ENCODE data around the gene ZBTB4. TPM values are rescaled to one million over a fixed set of nuclear protein-coding genes. Genes with fewer than 3 reads are reported as not detected.

ZBTB4 gene
- total and polyA plus RNA-seq, 7 experiments from 2014 or later: 15.3 to 89.2 (median 49.8) TPM

DNA sequence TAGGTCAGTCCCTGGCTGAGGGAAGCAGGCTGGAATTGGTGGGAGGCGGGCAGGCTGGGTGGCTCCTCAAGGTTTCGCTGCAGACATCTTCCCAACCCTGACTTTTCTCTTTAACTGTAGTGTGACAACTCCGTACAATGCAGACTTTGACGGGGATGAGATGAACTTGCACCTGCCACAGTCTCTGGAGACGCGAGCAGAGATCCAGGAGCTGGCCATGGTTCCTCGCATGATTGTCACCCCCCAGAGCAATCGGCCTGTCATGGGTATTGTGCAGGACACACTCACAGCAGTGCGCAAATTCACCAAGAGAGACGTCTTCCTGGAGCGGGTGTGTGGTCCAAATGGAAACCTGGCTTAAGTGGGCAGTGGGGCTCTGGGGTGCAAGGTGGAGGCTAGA is 19.7 kb upstream of the ZBTB4 start:
- intact Hi-C loops (cut with micrococcal nuclease): no loop called here
- no peak overlapping the region for H3K27ac ChIP-seq (ENCODE audit: low read depth, low read length)
- ChIA-PET CTCF (no interaction called here), POLR2A (interaction anchor here (0.6 to 0.7 kb wide), 4 partner anchors 15 to 289 kb away, joined by 3 to 4 read pairs (median 4); no protein-coding TSS in a partner anchor)
- no peaks in the 10 kb centered on the region for H3K4me1 ChIP-seq (ENCODE audit: control insufficient read depth in 2 of 2, insufficient read depth in 2 of 2, low read length in 2 of 2)
- H3K9me3 Mint-ChIP-seq: peaks cover 0 to 1% (median 0%) of the 10 kb centered on the region in 11 donors
- DNase-seq (no peak), ATAC-seq (no peak)
- peaks cover 58 to 88% (median 68%) of the 10 kb centered on the region in 3 experiments for H3K36me3 ChIP-seq (ENCODE audit: control insufficient read depth in 2 of 3, insufficient read depth in 3 of 3, low read length in 3 of 3)
- H3K9me3 ChIP-seq (ENCODE audit: control insufficient read depth in 2 of 3, low read length in 3 of 3): no peaks in the 10 kb centered on the region
- no peaks in the 10 kb centered on the region for H3K27me3 ChIP-seq (ENCODE audit: control insufficient read depth in 2 of 2, insufficient read depth in 2 of 2, low read length in 2 of 2)
- no peak overlapping the region for H3K4me3 ChIP-seq (ENCODE audit: low read length)
- H3K4me1 Mint-ChIP-seq: peaks cover 0 to 10% (median 5%) of the 10 kb centered on the region in 7 donors
- no peaks in the 10 kb centered on the region for H3K27me3 Mint-ChIP-seq
- H3K4me3 Mint-ChIP-seq: no peak overlapping the region
- H3K27ac Mint-ChIP-seq: peak overlapping the region in 1 of 9 donors; percentile 48
- H3K36me3 Mint-ChIP-seq: peaks cover 26 to 64% (median 42%) of the 10 kb centered on the region in 5 donors

- intact Hi-C loops (cut with micrococcal nuclease): no loop called here
- POLR2A ChIA-PET: interaction anchor here (0.6 to 1.5 kb wide), 3 partner anchors 9 to 82 kb away, joined by 3 to 4 read pairs (median 4); partner anchors contain the start of gene CD68
- Histone ChIP-seq H3K4me1 (ENCODE audit: control insufficient read depth in 2 of 2, insufficient read depth in 2 of 2, low read length in 2 of 2) (no peaks in the 10 kb centered on the region), H3K27ac (ENCODE audit: low read depth, low read length) (no peak overlapping the region), H3K36me3 (ENCODE audit: control insufficient read depth in 2 of 3, insufficient read depth in 3 of 3, low read length in 3 of 3) (peaks cover 52 to 73% (median 55%) of the 10 kb centered on the region in 3 experiments), H3K27me3 (ENCODE audit: control insufficient read depth in 2 of 2, insufficient read depth in 2 of 2, low read length in 2 of 2) (no peaks in the 10 kb centered on the region), H3K9me3 (ENCODE audit: control insufficient read depth in 2 of 3, low read length in 3 of 3) (no peaks in the 10 kb centered on the region), H3K4me3 (ENCODE audit: low read length) (no peak overlapping the region)
- ATAC-seq (no peak), DNase-seq (no peak)
- Mint-ChIP-seq H3K4me1 (peaks cover 11 to 25% (median 17%) of the 10 kb centered on the region in 7 donors), H3K27me3 (no peaks in the 10 kb centered on the region), H3K9me3 (no peaks in the 10 kb centered on the region), H3K27ac (peak overlapping the region in 1 of 9 donors; percentile 67), H3K4me3 (no peak overlapping the region), H3K36me3 (peaks cover 20 to 61% (median 34%) of the 10 kb centered on the region in 5 donors)
- CTCF ChIA-PET: interaction anchor here (1.1 kb wide), 1 partner anchor 17 kb away, joined by 3 read pairs; no protein-coding TSS in a partner anchor
Measured at GRCh38 chr17:7497636-7498035, 18.2 kb upstream of the ZBTB4 start.

DNA sequence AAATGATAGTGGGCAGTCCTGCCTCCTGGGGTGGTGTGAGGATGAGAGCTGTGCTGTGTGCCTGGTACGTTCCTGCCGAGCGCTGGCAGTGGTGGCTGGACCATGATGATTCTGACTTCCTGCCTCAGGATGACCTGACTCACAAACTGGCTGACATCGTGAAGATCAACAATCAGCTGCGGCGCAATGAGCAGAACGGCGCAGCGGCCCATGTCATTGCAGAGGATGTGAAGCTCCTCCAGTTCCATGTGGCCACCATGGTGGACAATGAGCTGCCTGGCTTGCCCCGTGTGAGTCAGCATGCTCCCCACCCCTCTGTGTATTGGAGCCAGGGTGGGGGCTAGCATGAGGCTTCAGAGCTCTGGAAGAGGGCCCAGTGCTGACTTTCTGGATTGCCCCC is 17.8 kb upstream of the ZBTB4 start:
- intact Hi-C loops (cut with micrococcal nuclease): no loop called here
- ChIA-PET CTCF (interaction anchor here (0.9 to 1.1 kb wide), 2 partner anchors 18 to 92 kb away, joined by 3 read pairs; no protein-coding TSS in a partner anchor), POLR2A (interaction anchor here (0.6 to 1.6 kb wide), 4 partner anchors 9 to 82 kb away, joined by 3 to 4 read pairs (median 4); partner anchors contain the start of gene CD68)
- Histone ChIP-seq H3K27me3 (ENCODE audit: control insufficient read depth in 2 of 2, insufficient read depth in 2 of 2, low read length in 2 of 2) (no peaks in the 10 kb centered on the region), H3K4me1 (ENCODE audit: control insufficient read depth in 2 of 2, insufficient read depth in 2 of 2, low read length in 2 of 2) (no peaks in the 10 kb centered on the region), H3K4me3 (ENCODE audit: low read length) (no peak overlapping the region), H3K9me3 (ENCODE audit: control insufficient read depth in 2 of 3, low read length in 3 of 3) (no peaks in the 10 kb centered on the region), H3K36me3 (ENCODE audit: control insufficient read depth in 2 of 3, insufficient read depth in 3 of 3, low read length in 3 of 3) (peaks cover 50 to 68% (median 51%) of the 10 kb centered on the region in 3 experiments), H3K27ac (ENCODE audit: low read depth, low read length) (no peak overlapping the region)
- H3K27me3 Mint-ChIP-seq: no peaks in the 10 kb centered on the region
- no peak for ATAC-seq
- H3K4me3 Mint-ChIP-seq: no peak overlapping the region
- peaks cover 20 to 58% (median 34%) of the 10 kb centered on the region in 5 donors for H3K36me3 Mint-ChIP-seq
- H3K4me1 Mint-ChIP-seq: peaks cover 12 to 27% (median 18%) of the 10 kb centered on the region in 7 donors
- no peaks in the 10 kb centered on the region for H3K9me3 Mint-ChIP-seq
- peak overlapping the region in 1 of 9 donors; percentile 71 for H3K27ac Mint-ChIP-seq
- DNase-seq: no peak

GRCh38 chr17:7496470-7497183 is 17.2 kb upstream of the ZBTB4 start:
- DNase-seq: no peak

DNA sequence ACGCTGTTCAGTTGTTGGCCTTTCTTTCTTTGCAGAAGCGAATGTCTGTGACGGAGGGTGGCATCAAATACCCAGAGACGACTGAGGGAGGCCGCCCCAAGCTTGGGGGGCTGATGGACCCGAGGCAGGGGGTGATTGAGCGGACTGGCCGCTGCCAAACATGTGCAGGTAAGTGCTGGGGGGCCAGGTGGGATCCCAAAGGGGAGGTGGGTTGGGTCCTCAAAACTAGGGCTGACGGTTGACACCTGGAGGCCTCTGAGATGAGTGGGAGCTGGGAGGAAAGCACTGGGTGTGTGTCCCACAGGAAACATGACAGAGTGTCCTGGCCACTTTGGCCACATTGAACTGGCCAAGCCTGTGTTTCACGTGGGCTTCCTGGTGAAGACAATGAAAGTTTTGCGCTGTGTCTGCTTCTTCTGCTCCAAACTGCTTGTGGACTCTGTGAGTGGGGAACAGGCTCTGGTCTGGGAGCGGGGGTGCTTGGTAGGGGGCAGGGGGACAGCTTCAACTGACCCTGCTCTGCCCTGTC is 16.5 kb upstream of the ZBTB4 start:
- H3K27ac Mint-ChIP-seq: peak overlapping the region in 3 of 9 donors; percentile 41 to 51 (median 47)
- H3K4me1 ChIP-seq (ENCODE audit: control insufficient read depth in 2 of 2, insufficient read depth in 2 of 2, low read length in 2 of 2): peaks cover 0 to 8% of the 10 kb centered on the region in 2 donors
- peaks cover 19 to 38% (median 27%) of the 10 kb centered on the region in 7 donors for H3K4me1 Mint-ChIP-seq
- H3K9me3 ChIP-seq (ENCODE audit: control insufficient read depth in 2 of 3, low read length in 3 of 3): no peaks in the 10 kb centered on the region
- no peak for DNase-seq
- ChIA-PET POLR2A (interaction anchor here (1.5 to 4.9 kb wide), 4 partner anchors 12 to 59 kb away, joined by 3 to 29 read pairs (median 6); partner anchors contain the start of gene POLR2A), CTCF (no interaction called here)
- no peaks in the 10 kb centered on the region for H3K27me3 Mint-ChIP-seq
- ATAC-seq: no peak
- H3K27me3 ChIP-seq (ENCODE audit: control insufficient read depth in 2 of 2, insufficient read depth in 2 of 2, low read length in 2 of 2): no peaks in the 10 kb centered on the region
- no peak overlapping the region for H3K4me3 Mint-ChIP-seq
- peaks cover 12 to 54% (median 26%) of the 10 kb centered on the region in 5 donors for H3K36me3 Mint-ChIP-seq
- no peak overlapping the region for H3K4me3 ChIP-seq (ENCODE audit: low read length)
- H3K9me3 Mint-ChIP-seq: no peaks in the 10 kb centered on the region
- H3K27ac ChIP-seq (ENCODE audit: low read depth, low read length): no peak overlapping the region
- peaks cover 37 to 56% (median 38%) of the 10 kb centered on the region in 3 experiments for H3K36me3 ChIP-seq (ENCODE audit: control insufficient read depth in 2 of 3, insufficient read depth in 3 of 3, low read length in 3 of 3)
- intact Hi-C loops (cut with micrococcal nuclease): no loop called here

More at GRCh38 chr17:7496470-7497183, 17.2 kb upstream of the ZBTB4 start:
- Histone ChIP-seq H3K27ac (ENCODE audit: low read depth, low read length) (no peak overlapping the region), H3K27me3 (ENCODE audit: control insufficient read depth in 2 of 2, insufficient read depth in 2 of 2, low read length in 2 of 2) (no peaks in the 10 kb centered on the region), H3K4me3 (ENCODE audit: low read length) (no peak overlapping the region), H3K36me3 (ENCODE audit: control insufficient read depth in 2 of 3, insufficient read depth in 3 of 3, low read length in 3 of 3) (peaks cover 44 to 62% (median 45%) of the 10 kb centered on the region in 3 experiments), H3K9me3 (ENCODE audit: control insufficient read depth in 2 of 3, low read length in 3 of 3) (no peaks in the 10 kb centered on the region), H3K4me1 (ENCODE audit: control insufficient read depth in 2 of 2, insufficient read depth in 2 of 2, low read length in 2 of 2) (peaks cover 0 to 2% of the 10 kb centered on the region in 2 donors)
- ChIA-PET CTCF (interaction anchor here (0.9 to 1.1 kb wide), 2 partner anchors 18 to 93 kb away, joined by 3 read pairs; no protein-coding TSS in a partner anchor), POLR2A (interaction anchor here (1.5 to 4.9 kb wide), 4 partner anchors 11 to 60 kb away, joined by 3 to 29 read pairs (median 6); partner anchors contain the start of gene POLR2A)
- Mint-ChIP-seq H3K27me3 (no peaks in the 10 kb centered on the region), H3K9me3 (no peaks in the 10 kb centered on the region), H3K36me3 (peaks cover 19 to 59% (median 33%) of the 10 kb centered on the region in 5 donors), H3K4me3 (no peak overlapping the region), H3K27ac (peak overlapping the region in 4 of 9 donors; percentile 47 to 72 (median 61)), H3K4me1 (peaks cover 15 to 33% (median 23%) of the 10 kb centered on the region in 7 donors)
- intact Hi-C loops (cut with micrococcal nuclease): no loop called here
- no peak for ATAC-seq

GRCh38 chr17:7493941-7494340 is 14.5 kb upstream of the ZBTB4 start:
- peaks cover 20 to 37% (median 29%) of the 10 kb centered on the region in 3 experiments for H3K36me3 ChIP-seq (ENCODE audit: control insufficient read depth in 2 of 3, insufficient read depth in 3 of 3, low read length in 3 of 3)
- H3K4me3 ChIP-seq (ENCODE audit: low read length): no peak overlapping the region
- ChIA-PET POLR2A (interaction anchor here (0.9 to 4.9 kb wide), 3 partner anchors 9 to 57 kb away, joined by 3 to 29 read pairs (median 9); partner anchors contain the start of gene POLR2A), CTCF (interaction anchor here (0.6 to 0.7 kb wide), 2 partner anchors 55 to 342 kb away, joined by 3 read pairs; no protein-coding TSS in a partner anchor)
- no peaks in the 10 kb centered on the region for H3K9me3 ChIP-seq (ENCODE audit: control insufficient read depth in 2 of 3, low read length in 3 of 3)
- H3K27me3 Mint-ChIP-seq: no peaks in the 10 kb centered on the region
- H3K27me3 ChIP-seq (ENCODE audit: control insufficient read depth in 2 of 2, insufficient read depth in 2 of 2, low read length in 2 of 2): no peaks in the 10 kb centered on the region
- H3K36me3 Mint-ChIP-seq: peaks cover 8 to 43% (median 16%) of the 10 kb centered on the region in 5 donors
- H3K9me3 Mint-ChIP-seq: no peaks in the 10 kb centered on the region
- peak overlapping the region in 1 of 10 donors; percentile 3 for H3K4me3 Mint-ChIP-seq
- peak overlapping the region in 4 of 9 donors; percentile 39 to 47 (median 42) for H3K27ac Mint-ChIP-seq
- H3K27ac ChIP-seq (ENCODE audit: low read depth, low read length): no peak overlapping the region
- peaks cover 35 to 59% (median 46%) of the 10 kb centered on the region in 7 donors for H3K4me1 Mint-ChIP-seq
- no peak for DNase-seq
- ATAC-seq: no peak
- peaks cover 6 to 27% of the 10 kb centered on the region in 2 donors for H3K4me1 ChIP-seq (ENCODE audit: control insufficient read depth in 2 of 2, insufficient read depth in 2 of 2, low read length in 2 of 2)
- intact Hi-C loops (cut with micrococcal nuclease): loop anchor here in 1 of 2 donors (1.0 kb wide), 1 partner anchor 10 kb away; the partner anchor contains the start of gene POLR2A
